HG02798 (cell line): ENCODE results near the gene CFHR2.

Experiments
- ATAC-seq: cut with Tn5 transposase; IDR thresholded peaks from one replicate; pipeline ENCODE4 v1.9.1; 2021; ENCODE audit warnings: mild to moderate bottlenecking; ENCODE audit not compliant: unreplicated experiment, poor library complexity

The CFHR2 gene

GRCh38 chr1:196993916-196994315 is 50.4 kb downstream of the CFHR2 start:
- ATAC-seq, result no peak

- no peak for ATAC-seq
Measured at GRCh38 chr1:196997423-196997822, 53.9 kb downstream of the CFHR2 start.

- no peak for ATAC-seq
Measured at GRCh38 chr1:197001828-197002227, 58.3 kb downstream of the CFHR2 start.

- ATAC-seq, result no peak
Measured at GRCh38 chr1:197003132-197003531, 59.6 kb downstream of the CFHR2 start.

- no peak for ATAC-seq
Measured at GRCh38 chr1:197008861-197009260, 65.3 kb downstream of the CFHR2 start.
